NCI-H187 treated with DMSO at 0.1 percent for 48 hours (cell line): Measurements from ENCODE around the gene ROCK1.

Experiments
- DNase-seq: peaks from one replicate; lab custom pipeline; 2025; lab: John Stamatoyannopoulos, UW

Gene ROCK1

DNA sequence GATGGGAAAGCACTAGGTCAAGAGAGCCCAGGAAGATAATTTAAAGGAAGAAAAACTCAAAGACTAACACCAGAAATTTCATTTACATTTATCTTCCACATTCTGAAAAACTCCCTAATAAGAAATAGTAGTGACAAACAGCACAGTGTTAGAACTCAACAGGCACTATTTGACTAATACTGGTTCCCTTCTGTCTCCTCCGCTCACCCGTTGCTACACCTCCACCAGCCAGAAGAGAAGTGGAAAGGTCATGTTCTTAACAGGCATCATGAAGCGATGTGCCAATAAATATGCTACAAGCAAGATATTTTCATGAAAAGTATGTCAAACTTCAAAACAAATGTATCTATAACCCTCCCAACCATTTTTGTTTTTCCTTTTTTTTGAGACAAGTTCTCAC lies 5.7 kb downstream of the ROCK1 start:
- no peak for DNase-seq

- no peak for DNase-seq
Measured at GRCh38 chr18:21101172-21101571, 10.4 kb downstream of the ROCK1 start.

DNA sequence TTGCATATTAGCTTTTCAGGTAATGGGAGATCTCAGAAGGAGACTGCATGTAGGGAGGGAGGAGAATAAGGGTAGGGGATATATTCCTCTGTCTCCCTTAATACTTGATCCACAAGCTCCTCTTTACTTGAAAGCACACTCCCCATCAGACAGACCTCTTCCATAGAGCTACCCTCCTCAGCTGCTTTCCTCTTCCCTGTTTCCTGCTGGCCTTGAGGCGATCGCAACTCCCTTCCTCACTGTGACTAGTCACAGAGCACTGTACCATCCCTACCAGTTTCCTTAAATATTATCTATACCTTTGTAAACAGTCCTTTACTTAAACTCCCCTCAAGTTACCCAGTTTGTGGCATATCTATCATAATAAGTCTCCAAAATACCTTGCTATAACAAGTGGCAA lies 10.9 kb downstream of the ROCK1 start:
- DNase-seq: no peak

DNA sequence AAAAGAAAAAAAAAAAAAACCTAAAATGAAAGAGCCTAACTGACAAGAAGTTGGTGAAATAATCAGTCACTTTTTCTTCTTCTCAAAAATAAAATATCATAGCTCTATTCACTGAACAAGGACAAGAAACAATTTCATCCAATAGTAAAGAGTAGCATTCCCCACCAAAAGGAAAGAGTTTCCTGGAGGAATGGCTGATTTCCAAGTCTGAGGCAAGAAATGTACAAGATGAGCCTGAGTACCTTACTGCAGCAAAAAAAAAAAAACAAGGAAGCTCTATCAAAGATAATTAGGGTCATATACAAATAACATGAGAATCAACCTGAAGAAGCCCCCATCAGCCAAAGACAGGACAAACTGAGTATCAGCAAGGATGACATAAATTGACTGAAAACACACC lies 11.5 kb downstream of the ROCK1 start:
- no peak for DNase-seq

DNA sequence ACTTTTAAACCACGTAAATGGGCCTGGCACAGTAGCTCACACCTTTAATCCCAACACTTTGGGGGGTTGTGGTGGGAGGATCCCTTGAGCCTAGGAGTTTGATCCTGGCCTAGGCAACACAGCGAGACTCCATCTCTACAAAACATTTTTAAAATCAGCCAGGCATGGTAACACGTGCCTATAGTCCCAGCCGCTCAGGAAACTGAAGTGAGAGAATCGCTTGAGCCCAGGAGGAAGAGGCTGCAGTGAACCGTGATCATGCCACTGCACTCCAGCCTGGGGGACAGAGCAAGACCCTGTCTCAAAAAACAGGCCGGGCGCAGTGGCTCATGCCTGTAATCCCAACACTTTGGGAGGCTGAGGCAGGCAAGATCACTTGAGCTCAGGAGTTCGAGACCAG lies 12.2 kb downstream of the ROCK1 start:
- no peak for DNase-seq

DNA sequence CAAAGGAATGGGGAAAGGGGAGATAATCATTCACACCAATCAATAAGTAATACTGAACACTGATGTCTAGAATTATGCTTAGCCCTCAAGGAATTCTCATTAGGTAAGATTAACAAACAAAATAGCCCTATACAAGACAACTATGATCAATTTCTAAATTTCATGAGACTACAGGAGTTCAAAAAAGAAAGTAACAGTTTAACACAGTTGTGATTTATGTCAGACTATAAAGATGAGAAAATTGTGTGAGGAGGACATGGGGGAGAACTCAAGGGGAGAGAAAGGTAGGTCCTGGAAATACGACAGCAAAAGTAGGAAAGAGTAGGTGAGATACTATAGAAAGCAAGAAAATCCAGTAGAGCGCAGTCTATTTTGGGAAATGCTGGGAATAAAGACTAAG lies 14.9 kb downstream of the ROCK1 start:
- no peak for DNase-seq

GRCh38 chr18:21093133-21093532 lies 18.5 kb downstream of the ROCK1 start:
- DNase-seq: no peak

- no peak for DNase-seq
Measured at GRCh38 chr18:21090680-21091079, 20.9 kb downstream of the ROCK1 start.

GRCh38 chr18:21085579-21086166 lies 25.9 kb downstream of the ROCK1 start:
- no peak for DNase-seq

- no peak for DNase-seq
Measured at GRCh38 chr18:21084511-21085078, 27.0 kb downstream of the ROCK1 start.

DNA sequence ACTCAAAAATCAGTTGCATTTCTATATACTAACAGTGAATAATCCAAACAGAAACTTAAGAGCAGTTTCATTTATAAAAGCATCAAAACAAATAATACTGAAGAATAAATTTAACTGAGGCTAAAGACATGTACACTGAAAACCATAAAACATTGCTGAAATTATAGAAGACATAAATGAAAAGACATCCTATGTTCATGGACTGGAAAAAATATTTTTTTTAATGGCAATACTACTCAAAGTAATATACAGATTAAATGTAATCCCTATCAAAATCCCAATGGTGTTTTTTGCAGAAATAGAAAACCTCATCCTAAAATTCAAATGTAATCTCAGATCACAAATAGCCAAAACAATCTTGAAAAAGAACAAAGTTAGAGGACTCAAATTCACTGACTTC lies 28.6 kb downstream of the ROCK1 start:
- DNase-seq: no peak

GRCh38 chr18:21081426-21081825 lies 30.2 kb downstream of the ROCK1 start:
- DNase-seq: no peak

DNA sequence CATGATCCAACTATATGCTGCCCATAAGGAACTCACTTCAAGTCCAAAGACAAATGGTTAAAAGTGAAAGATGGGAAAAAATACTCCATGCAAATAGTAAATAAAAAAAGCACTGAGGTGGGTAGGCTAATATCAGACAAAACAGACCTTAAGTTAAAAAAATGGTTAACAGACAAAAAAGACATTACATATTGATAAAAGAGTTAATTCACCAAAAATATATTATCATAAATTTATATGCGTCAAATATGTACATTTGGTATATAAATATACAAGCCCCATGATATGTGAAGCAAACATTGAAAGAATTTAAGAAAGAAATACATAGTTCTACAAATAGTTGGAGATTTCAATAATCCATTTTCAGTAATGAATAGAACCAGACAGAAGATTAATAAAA lies 31.0 kb downstream of the ROCK1 start:
- DNase-seq: no peak

DNA sequence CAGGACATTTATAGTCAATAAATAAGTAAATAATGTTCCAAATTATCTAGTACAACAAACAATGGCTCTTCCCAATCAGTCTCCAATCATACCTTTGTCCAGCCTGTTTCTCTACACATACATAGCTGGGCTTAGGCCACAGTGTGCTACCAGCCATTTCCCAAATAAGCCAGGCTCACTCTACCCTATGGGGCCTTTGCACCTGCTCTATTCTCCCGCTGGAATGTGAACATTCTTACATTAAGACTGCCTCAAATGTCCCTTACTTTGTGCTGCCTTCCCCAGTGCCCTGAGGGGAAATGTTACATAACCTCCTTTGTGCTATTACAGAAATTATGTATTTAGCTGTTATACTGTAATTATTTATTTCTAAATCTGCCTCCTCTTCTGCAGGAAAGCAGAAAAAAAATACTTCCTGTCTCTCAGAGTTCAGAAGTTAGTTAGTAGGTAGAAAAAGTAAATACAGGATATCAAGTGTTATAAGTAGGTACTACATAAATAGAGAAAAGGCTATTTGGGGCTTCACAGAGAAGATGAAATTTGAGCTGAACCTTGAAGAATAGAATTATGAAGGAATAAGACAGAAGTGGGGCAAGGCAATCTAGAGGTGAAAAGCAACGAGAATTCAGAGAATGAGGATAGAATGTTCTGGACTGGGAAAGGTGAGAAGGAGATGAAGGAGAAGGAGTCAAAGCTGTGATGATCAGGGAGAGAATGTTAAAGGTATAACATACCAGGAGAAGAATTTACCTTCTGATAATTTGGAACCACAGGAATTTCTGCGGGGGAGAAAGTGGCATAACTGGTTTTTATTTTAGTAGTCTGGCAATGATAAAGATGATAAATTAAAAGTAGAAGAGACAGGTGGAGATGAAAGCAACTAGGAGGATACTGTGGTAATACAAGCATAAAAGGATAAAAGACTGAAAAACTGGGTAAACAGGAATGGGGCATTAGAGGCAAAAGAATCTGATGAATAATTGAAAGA lies 37.0 kb downstream of the ROCK1 start:
- DNase-seq: no peak

DNA sequence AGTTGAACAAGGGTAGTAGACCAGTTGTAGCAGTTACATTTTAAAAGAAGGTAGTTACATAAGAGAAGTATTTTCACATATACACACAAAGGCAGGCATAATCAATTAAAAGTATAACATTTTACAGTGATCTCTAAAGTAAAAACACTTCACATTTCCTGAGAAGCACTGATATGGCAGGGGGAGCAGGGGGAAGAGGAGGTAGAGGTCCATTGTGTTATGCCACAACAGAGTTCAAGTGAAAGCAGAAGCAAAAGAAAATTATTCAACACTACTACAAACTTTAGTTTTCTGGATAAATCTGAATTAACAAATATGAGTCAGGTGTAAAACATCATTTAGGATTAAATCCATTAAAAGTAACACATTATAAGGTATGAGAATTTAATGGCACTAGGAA lies 38.4 kb downstream of the ROCK1 start:
- DNase-seq: no peak

DNA sequence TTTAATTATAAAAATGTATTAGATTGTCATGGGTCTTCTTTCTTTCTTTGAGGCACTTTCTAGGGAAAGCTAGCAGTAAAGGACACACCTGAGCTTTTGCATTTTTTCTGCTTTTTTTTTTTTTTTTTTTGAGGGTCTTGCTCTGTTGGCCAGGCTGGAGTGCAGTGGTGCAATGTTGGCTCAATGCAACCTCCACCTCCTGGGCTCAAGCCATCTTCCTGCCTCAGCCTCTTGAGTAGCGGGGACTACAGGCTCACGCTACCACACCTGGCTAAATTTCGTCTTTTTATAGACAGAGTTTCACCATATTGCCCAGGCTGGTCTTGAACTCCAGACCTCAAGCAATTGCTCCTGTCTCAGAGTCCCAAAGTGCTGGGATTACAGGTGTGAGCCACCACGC lies 40.5 kb downstream of the ROCK1 start:
- DNase-seq: no peak

- DNase-seq: no peak
Measured at GRCh38 chr18:21069468-21069867, 42.1 kb downstream of the ROCK1 start.

GRCh38 chr18:21064347-21064746 lies 47.3 kb downstream of the ROCK1 start:
- no peak for DNase-seq

DNA sequence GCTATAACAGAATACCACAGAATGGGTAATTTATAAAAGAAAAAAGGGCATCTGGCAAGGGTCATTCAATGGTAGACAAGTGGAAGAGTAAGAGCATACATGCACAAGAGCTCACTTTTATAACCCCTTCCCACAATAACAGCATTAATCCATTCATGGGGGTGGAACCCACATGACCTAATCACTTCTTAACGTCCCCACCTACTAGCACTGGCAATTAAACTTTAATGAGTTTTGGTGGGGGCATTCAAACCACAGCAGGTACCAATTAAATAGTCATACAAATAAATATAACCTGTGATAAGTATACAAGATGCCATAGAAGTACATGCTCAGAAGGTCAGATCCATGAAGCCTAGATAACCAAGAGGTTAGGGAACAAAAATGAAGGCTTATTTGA lies 48.6 kb downstream of the ROCK1 start:
- no peak for DNase-seq

DNA sequence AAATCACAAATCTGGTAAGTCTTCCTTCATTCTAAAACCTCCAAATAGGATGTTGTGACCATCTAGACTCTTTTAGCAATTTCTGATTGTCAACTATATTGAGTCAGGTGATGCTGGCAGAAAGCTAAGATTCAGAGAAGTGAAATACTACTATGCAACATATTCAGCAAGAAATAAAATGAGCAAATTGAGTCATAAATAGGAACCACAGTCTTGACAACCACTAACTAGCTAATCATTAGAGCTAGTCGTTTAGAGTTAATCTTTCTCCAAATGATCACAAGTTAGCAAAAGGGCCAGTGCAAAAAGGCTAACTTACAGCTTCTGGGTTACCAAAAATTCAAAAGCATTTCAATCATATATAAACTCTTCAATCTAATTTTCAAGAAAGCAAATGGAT lies 54.5 kb downstream of the ROCK1 start:
- DNase-seq: no peak

GRCh38 chr18:21056545-21056944 lies 55.1 kb downstream of the ROCK1 start:
- no peak for DNase-seq

- DNase-seq: no peak
Measured at GRCh38 chr18:21054252-21054821, 57.3 kb downstream of the ROCK1 start.

DNA sequence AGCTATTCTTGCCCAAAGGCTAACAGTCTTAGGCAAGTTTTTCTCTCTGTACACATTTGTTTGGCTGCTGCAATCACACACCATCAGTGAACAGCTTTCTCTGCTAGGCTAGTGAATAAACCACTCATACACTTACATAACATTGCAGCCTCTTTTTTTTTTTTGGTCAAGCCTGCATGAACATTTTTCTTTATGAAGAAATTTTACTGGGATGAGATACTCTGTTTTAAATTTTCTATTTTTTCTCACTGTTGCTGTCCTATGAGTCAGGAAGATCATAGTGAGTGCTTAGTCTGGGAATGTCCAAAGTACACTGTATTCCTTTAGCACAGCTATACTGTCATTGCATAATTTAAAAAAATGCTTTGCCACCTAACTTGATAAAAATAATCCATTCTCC lies 58.5 kb downstream of the ROCK1 start:
- DNase-seq: no peak
